Inflammatory macrophage (primary cell): ENCODE measurements around the gene GSK3A.
A peak's percentile ranks its signal among the peaks of the same experiment; 100 is the strongest.

ENCODE experiments used
- DNase-seq, 2 donors: peaks; one replicate each; pipeline ENCODE4 v3.0.0-alpha.2; 2020 to 2022

Gene GSK3A

DNA sequence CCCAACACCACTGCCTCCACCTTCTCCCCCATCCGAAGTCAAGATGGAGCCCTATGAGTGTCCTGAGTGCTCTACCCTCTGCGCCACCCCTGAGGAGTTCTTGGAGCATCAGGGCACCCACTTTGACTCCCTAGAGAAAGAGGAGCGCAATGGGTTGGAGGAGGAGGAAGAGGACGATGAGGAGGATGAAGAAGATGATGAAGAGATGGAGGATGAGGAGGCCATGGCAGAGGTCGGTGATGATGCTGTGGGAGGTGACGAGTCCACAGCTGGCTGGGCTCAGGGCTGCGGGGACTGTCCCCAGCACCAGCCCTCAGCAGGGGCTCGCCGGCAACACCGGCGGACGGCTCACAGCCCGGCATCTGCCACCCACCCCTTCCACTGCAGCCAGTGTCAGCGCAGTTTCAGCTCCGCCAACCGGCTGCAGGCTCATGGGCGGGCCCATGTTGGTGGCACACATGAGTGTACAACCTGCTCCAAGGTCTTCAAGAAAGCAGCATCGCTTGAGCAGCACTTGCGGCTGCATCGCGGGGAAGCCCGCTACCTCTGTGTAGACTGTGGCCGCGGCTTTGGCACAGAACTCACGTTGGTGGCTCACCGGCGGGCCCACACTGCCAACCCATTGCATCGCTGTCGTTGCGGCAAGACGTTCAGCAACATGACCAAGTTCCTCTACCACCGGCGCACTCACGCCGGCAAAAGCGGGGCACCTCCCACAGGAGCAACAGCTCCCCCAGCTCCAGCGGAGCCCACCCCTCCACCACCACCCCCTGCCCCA lies 17.3 kb downstream of the GSK3A start:
- DNase-seq = no peak

DNA sequence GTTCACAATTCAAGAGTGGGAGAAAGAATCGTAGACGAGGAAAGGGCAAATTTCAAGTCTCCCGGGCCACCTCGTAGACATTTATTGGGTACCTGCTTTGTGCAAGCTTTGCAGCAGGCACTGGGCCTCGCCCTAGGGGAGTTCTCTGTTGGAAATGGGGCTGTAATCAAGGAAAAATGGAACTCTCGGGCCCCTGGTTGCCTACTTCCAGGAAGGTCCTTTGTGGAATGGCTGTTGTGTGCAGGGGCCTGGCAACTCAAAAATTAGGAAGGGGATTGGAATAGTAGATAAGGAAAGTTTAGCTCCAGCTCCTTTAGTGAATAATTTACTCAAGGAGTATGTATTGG lies 21.7 kb downstream of the GSK3A start:
- DNase-seq = no peak

DNA sequence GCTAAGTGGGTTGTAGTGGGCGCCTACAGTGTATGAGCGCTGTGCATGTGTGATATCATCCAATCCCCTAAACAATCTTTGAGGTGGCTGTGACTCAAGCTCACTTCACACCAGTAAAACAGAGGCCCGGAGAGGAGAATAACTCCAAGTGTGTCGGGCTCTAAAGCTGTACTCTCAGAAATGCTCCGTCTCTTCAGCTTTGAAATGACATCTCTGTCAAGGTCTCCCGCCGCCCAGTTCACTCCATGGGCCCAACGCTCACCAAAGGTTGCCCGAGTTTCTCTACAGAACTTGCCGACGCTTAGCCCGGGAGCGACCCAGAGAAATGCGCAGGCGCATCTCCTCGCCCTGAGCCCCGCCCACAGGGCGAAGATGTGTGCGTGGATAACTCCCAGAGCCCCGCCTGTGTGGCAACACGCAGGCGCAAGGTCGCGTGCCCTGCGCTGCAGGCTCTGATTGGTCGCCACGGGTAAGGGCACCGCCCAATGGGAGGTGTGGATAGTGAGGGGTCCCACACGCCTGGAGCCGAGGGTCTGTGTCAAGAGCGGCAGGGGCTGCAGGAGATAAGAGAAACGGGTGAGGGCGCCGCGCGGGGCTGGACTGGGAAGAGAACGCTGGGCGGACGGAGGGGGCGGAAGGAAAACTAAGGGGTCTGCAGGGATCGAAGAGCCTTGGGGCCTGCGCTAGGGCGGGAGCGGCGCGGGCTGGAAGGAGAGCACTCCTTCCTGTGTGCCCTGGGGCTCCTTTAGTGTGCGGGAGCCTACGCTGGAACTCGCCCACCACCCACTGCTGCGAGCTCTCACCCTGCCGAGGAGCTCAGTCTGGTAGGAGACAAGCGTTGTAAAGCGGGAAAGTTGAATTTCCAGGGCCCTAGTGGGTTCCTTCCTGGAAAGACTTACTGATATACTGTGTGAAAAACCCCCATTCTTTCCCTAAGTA lies 22.3 kb downstream of the GSK3A start, which contains the start of gene ZNF526:
TSS of gene ZNF526 (plus strand) at position 501 of the 939 bp plus-strand sequence. CDS start 4,092 bp downstream, outside the sequence.
- peak; percentile 97 to 99 for DNase-seq

DNA sequence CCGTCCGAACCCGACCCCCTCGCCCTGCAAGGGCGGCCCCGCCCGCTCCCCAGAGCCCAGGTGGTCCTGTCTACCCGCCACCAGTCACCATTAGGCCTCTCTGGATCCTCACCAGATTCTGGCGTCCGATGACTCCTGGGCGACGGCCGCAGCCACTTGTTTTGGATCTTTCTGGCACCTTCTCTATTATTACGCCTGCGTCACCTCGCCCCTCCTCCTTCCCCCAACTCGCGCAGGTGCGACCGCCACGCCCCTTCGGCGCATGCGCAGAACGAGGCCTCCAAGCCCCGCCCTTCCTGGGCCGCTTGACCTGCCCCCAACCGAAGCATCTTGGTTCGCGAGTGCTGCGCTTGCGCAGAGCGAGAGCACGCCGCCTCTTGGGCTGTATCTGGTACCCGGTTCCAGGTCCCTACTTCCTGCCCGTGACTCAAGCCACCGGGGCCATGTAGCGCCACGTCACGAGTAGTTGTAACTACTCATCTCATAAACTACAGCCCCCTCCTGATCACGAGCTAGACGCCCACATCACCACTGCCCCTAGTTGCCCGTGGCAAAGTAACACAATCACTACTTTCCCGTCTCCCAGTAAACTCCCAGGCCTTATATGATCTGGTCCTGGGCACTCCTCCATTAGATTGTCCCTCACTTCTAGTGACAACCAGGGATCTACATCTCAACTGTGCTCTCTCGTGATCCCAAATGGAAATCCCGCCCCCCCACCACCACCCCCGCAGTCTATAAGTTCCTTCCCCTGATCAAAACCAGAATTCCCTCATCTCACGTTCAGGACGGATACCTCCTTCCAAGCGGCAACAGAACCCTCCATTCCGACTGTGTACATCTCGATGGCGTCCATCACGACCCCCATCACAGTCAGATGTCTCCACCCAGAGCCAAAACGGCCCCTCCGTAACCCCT lies 24.6 kb downstream of the GSK3A start, which contains the start of gene DEDD2:
TSS of gene DEDD2 (minus strand) at position 158 of the 918 bp plus-strand sequence. CDS start 670 bp downstream, outside the sequence.
- peak; percentile 98 to 99 for DNase-seq

DNA sequence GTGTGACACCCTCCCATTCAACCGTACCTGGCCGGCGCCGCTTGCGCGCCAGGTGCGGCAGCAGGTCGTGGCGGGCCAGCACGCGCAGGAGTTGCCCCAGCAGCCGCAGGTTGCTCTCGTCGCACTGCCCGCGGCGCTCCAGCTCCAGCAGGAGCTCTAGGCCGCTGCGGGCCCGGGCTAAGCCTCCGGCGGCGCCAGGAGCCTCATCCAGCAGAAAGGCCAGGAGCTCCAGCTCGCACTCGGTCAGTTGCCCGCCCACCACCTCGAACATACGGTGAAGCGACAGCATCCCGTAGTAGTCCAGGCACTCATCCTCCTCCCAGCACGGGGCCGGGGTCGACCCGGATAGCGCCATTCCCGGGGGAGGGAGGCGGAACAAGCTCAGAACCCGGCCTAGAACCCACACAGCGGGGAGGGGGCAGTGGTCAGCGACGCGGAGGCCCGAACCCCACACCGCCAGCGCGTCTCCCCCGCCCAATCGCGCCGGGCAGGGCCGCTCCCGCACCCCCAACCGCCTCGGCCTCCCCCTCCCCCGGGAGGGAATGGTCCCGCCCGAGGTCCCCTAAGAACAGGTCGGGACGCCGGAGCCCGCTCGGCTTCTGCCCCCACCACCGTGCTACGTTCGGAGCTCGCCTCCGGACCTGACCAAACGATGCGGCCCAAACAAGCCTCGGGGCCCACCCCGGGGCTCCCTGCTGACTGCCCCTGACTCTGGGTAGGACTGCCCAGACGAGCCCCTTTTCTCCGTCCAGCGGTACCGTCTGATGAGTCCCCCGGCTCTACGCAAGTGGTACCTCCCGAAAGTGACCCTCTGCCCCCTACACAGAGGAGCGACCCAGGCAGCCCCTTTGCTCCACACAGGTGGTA lies 25.5 kb downstream of the GSK3A start:
- DNase-seq = peak in 1 of 2 donors; percentile 36

DNA sequence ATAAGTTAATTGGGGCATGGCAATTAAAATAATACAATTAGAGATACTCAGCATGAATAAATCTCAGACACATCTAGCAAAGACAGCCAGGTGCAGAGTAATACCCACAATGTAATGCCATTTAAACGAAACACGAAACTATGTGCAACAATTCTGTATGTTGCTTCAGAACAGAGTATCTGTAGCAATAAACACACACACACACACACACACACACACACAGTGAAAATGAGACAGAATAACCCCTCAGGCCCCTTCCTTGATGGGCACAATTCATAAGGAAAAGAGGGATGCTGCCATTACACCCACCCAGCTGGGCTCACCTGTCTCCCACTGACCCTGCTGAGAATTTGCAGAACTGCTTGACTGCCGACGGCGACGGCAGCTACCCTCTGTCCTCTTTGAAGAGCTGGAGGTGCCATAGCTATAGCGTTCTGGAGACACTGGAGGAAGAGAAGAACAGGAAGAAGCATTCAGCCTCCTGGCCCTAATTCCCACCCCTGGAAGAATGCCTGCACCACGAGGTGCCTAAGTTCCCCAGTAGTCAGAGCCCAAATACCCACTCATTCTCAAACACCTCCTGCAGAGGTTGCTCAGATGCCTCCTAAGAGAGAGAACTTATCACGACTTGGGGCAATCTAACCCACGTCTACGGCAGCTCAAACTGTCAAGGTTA lies 27.5 kb downstream of the GSK3A start:
- DNase-seq = peak in 1 of 2 donors; percentile 42

DNA sequence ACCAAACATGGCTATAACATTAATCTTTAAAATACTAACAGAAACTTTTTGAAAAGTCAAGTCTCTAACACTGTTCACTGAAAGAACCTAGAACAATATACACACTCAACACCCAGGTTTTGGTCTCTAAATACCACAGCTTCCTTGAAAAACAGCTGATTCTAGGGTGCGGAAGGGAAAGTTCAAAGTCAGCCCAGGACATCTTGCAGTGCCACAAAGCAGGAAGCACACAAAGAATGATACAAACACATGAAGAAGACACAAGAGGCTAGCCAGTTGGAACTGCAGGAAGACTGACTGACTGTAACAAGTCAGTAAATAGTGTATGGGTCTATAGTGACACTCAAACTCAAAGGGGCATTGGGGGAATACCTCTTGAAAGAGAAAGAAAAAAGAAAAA lies 29.5 kb downstream of the GSK3A start:
- peak; percentile 20 to 60 for DNase-seq

DNA sequence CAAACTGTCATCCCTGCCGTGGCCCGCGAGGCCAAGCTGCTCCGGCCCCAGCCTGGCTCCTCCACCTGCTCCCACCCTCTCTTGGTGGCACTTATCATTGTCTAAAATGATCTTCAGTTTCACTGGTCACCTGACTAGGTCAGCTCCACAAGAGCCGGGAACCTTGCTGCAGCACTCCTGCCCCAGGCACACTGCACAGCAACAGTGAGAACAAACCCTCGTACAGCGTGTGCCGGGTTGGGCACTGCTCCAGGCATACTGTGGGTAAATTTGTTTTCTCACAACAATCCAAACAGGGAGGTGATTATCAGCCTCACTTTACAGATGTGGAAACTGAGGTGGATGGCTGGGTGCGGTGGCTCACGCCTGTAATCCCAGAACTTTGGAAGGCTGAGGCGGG lies 33.8 kb downstream of the GSK3A start:
- no peak for DNase-seq

DNA sequence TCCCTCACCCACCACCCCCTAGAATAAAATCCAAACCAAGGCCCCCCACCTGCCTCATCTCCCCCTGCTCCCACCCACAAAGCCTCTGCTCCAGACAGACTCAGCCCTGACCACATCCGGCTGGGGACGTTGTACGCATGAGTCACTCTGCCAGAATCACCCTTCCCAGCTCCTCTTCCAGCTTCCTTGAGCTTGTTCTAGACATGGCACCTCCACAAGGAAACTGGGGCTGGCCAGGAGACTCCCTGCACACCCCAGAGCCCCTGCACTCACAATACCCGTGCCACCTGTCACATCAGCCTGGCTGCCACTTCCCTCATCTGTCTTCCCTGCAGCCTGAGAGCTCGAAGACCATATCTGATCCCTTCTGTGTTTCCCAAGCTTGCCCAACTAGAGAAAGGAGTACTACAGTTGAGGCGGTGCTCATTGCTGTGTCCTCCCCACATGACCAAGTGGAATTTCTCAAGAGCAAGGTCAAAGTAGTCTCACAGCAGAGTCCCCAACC lies 34.6 kb downstream of the GSK3A start:
- peak; percentile 79 to 86 for DNase-seq

DNA sequence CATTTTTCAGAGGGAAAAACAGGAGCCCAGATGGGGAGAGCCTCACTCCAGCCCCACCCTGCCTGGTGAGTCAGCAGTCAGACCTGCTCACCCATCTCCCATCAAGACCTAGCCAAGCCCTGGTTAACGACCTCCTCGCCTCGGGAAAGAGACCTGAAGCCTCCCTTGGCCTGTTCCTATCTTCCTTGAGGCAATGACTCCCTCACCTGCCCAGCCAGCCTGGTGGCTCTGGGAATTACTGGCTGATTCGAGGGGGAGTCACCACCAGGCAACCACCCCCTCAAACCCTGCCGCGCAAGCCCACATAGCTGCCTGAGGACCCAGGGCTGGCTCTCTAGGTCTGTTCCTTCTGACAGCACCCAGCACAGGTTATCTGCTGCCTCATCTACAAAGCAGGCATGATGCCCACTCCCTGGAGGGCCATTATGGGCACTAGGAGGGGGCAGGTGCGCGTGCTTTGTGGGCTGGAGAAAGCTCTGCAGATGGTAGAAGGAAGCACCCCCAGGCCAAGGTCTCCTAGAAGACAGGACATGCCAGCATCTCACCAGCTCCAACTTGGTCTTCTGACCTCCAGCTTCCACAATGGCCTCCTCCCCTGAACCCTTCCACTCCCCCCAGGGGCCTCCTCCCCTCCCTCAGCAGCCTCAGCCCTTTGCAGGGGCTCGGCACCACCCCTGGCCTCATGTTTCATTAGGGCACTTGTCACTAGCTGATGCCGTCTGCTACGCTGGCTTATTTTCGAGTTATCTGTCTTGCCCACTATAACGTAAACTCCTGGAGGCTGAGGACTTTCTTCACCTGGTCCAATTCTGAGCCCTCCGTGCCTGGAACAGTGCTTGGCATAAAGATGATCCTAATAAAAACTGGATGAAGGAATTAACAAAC lies 35.3 kb downstream of the GSK3A start:
- DNase-seq = no peak

DNA sequence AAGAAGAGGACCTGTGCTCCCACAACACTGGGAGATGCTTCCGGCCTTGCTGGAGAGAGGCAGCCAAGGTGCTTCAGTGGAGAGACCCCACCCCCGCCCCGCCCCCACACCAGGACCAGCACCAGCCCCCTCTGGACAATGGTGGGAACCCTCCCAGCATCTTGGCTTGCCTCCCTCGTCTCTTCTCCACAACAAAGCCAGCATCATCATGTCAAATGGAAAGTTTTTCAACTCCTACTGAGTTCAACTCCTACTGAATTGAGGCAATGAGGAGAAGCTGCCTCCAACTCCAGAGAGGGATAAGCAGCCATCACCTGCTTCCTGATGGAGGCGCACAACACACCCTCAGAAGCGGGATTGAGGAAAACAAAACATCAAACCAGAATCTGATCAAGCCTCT lies 37.7 kb downstream of the GSK3A start:
- no peak for DNase-seq

DNA sequence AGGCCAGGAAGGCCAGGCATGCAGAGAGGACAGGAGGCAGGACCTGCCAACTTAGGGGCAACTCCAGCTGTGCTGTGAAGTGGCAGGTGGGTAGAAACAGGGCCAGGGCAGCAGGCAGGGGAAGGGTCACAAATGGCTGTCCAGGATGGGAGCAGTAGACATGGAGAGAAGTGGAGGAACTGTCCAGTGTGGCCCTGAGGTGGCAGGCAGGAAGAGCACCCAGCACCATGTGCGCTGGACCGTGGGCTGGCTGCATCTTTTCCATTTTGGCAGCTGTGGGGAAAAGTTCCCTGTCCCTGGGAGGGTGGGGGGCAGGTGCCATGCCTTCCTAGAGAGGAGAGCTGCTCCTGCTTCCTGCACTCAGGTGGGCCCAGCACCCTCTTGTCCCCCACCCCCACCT lies 38.7 kb downstream of the GSK3A start:
- no peak for DNase-seq

DNA sequence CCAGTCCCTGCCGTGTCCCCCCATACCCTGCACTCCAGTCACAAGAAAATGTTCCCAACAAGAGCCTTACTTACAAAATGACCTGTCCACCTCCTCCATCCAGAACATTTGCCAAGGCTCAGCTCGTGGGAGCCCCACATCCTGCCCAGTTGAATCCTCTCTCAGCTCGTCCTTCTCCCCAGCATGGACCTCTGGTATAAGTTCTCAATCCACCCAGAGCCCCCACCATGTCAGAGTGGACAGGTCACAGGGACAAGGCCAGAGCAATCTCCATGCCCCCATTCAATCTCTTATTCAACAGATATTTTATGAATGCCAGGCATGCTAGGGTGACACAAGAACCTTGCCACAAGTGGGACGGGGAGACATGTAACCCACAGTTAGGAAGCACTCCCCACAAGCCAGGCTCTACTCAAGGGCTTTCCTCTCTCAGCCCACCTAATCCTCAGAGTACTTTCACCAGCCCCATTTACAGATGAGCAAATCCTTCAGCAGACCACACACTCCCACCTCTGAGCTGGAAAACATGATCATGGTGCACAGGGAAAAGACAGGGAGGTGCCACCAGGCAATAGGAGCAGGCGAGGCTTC lies 40.0 kb downstream of the GSK3A start:
- peak; percentile 72 to 89 for DNase-seq

DNA sequence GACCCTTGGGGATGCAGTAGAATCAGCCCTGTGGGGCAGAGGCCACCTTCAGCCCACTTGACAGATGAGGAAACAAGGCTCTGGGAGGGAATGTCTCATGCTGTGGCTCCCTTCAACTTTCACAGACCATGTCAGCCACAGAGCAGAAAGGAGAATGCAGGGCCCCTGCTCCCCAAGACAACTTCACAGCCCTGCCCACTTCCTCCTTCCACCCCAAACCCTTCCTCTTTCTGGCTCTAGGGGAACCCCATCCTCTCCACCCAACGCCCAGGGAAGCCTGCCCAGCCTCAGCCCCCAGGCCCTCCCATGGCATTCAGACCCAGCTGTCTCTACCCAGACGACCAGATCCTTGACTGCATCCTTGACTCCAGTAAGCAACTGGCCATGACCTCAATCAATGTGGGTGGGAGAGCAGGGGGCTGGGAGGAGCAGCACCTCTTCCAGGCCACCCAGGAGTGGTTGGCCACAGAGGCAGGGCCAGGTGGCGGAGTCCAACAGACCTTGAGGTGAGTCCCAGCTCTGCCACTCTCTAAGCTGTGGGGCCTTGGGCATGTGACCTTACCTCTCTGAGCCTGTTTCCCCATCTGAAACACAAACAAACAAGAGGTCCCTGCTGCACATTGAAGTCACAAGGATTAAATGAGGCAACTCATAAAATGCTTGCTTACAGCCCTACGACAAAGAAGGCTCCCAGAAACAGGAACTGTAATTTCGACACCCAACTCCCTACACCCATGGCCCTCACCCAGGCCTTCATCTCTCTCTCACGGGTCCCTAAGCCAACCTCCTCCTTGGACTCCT lies 40.7 kb downstream of the GSK3A start:
- DNase-seq = peak; percentile 95 to 96

DNA sequence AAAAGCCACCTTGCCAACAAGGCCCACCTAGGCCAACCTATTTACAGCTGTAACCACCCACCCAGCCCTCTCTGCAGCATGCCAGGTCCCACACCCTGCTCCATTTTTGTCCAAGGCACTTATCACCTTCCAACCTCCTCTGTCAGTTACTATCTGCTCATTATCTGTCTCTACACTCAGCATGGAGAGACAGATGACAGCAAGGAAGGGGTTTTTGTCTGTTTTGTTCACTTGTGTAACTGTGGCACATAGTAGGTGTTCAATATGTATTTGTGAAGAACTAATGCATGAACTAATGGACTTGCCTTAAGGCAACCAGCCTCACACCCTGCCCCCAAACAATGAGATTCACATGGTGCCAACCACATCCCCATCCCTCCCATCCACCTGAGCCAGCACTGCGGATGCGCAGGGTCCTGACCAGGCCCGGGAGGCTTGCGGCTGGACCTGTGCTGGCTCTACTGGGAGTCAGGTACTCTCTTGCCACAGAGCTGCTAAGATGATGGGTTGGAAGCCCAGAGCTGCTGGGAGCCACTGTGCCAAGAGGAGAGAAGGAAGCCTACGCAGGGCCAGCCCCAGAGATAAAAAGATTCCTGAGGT lies 42.2 kb downstream of the GSK3A start:
- no peak for DNase-seq

DNA sequence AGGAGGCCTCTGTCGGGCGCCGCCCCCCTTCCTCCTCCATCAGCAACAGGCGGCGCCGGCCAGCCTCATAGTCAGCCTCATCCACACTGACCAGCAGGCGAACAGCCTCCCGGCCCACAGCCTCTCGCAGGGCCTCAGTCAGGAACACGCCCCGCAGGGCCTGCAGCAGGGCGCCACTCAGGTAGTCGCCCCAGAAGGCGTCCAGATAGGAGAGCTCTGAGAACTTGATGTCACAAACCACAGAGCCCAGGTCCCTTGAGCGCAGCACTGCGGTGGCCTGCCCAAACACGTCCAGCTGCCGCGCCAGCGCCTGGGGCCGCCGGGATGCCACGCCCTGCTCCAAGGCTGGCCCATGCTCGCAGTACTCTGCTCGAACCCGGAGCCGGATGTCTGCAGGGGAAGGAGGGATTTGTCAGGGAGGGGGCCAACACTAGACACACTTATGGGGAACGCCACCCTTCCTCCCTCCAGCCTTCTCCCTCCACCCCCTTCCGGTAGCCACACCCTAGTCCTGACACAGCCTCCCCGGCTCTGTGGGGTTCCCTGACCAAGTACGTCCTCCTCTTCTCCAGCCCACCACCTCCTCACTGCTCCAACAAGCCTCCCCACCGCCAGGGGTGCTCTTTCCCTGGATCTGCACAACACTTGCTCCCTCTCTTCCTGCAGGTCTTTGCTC lies 42.8 kb downstream of the GSK3A start:
- DNase-seq = peak; percentile 80 to 90
